Posterior vena cava (tissue), 2 donors: ENCODE measurements around the gene SP5. TPM values are rescaled to one million over a fixed set of nuclear protein-coding genes. Genes with fewer than 3 reads are reported as not detected.
"Not testable (repeated sequence)": the region's sequence is repeated elsewhere in the genome, so short reads cannot be mapped to it uniquely, and the experiment has no call there.

Source experiments
- DNase-seq: peaks from one replicate; pipeline ENCODE4 v3.0.0-alpha.2; 2020; ENCODE audit warnings: low spot score
- intact Hi-C, 2 donors: fragments of 100-400 bp; cut with DNase I; formaldehyde crosslinking; loops; one replicate each; pipeline versions ENCODE4 v1.14.1 to v1.14.2; 2022 to 2023
- total RNA-seq, 2 donors: library from RNA; stranded (reverse); fragmentation: NEBNext Ultra II Directional; extraction: Animal tissue kit (Norgen Biotek cat#: 25700); gene quantifications; one replicate each; pipeline ENCODE4 v1.2.1, GENCODE V29; 2021
- donor health status: DM: yes; HTN: yes; CAD: no.
- donor health status: DM: yes; HTN: yes; CAD: no.

Gene SP5
- total RNA-seq, 2 donors from 2014 or later = 0.28 TPM; not detected in 1

DNA sequence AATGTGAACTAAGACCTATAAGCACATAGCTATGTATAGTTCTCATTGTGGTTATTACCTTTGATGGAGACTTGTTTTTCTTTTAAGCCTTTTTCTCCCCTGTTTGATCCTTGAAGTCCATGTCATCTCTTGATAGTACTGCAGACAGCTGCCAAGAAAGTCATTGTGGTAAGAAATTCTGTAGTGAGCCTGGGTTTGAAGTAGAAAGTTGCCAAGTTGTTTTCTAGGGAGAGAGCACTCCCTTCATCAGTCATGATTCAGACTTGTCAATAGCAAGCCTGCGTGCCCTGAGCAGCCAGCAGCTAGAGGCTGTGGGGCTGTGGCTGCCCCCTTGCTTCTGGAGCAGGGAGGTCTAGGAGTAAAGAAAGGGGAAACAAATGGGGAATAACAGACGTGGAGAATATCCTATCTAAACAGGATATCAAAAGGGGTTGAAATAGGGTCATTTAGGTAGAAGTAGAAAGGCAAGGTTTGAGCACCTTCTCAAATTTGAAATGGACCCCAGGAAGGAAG lies 8.4 kb downstream of the SP5 start:
- intact Hi-C loops = no loop called here
- DNase-seq = no peak

DNA sequence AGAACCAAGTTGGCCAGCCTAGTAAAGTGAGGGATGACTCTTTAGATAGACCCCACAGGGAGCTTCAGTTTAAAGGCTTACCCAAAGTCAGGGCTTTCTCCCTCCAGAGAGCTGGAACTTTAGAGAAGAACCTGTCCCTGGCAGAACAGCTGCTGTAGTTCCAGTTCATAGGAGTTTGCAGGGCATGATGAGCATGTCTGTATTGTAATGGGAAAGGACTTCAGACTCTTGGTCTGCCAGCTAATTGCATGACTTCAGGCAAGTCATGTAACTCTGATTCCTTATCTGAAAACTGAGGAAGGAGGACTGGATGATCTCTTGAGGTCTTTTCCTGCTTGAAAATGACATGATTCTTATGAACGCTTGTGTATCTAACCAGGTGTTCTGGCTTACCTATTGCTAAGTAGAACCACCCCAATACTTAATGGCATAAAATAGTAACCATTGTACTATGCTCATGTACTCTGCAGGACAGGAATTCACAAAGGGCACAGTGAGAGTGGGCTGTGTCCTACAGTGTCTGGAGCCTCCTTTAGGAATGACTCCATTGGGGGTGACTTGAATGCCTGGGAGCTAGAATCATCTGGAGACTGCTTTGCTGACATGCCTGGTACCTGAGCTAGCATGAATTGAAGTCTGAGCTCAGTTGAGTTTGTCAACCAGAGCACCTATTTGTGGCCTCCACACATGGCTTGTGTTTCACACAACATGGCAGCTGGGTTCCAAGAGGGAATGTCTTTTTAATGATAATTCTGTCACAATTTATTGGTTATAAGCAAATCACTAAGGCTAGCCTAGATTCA lies 18.9 kb downstream of the SP5 start:
- no peak for DNase-seq
- intact Hi-C loops = no loop called here

DNA sequence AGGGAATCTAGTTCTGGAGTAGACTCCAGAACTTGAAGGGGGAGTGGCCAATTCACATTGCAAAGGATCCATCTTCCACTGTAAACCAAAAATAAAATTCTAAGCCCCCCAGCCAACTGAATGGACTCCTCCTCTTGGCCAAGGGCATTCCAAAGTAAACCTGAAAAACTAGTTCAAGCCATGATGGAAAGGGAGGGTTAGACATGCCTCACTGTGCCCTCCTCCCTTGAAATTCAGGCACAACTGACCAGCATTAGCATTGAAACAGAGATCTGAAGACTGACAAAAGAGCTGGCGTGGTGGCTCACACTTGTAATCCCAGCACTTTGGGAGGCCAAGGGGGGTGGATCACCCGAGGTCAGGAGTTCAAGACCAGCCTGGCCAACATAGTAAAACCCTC lies 19.5 kb downstream of the SP5 start:
- intact Hi-C loops, DNase-seq: not testable (repeated sequence)

DNA sequence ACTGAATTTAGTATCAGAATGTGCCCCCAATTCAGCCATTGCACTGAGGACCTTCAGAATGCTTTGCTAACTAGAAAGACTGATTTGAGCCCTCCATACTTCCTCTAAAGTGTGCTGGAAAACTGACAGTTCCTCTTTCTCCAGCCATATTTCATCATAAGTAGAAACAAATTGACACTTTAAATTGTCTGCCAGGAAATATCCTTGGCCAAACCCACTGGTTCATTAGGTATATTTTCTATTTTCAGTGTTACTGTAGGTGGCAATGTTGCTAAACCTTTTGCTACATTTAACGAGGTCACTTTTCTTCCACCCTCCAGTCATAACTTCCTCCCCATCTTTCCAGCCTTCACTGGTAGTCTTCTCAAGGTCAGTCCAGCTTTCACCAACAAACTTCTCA lies 21.5 kb downstream of the SP5 start:
- no peak for DNase-seq
- intact Hi-C loops = no loop called here

DNA sequence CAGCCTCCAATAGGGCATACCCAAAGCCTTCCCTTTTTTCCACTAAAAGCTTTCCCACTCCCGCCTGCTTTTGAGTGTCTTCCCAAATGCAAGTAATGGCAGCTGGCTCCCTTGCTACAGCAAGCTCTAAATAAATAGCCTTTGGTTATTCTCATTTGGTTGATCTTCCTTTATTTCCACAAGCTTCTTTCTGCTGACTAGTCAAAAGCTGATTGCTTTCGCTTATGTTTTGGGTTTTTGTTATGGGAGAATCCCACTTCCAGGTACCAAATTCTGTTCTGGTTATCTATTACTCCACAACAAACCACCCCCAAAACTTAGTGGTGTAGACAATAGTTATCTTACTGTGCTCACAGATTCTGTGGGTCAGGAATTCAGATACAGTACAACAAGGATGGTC lies 22.3 kb downstream of the SP5 start:
- DNase-seq = no peak
- intact Hi-C loops = no loop called here

DNA sequence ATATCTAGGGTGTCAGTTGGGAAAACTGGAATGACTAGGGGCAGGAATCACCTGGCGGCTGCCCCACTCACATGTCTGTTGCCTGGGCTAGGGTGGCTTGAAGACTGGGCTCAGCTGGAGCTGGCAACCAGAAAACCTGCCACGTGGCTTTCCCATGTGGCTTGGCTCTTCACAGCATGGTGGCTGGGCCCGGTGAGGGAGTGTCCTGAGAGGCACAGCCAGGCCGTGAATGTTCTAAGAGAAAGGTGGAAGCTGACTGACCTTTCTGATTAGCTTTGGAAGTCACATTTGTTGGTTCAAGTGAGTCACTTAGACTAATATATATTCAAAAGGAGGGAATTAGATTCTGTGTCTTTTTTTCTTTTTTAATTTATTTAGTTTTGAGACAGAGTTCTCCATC lies 22.7 kb downstream of the SP5 start:
- DNase-seq = no peak
- intact Hi-C loops = no loop called here

DNA sequence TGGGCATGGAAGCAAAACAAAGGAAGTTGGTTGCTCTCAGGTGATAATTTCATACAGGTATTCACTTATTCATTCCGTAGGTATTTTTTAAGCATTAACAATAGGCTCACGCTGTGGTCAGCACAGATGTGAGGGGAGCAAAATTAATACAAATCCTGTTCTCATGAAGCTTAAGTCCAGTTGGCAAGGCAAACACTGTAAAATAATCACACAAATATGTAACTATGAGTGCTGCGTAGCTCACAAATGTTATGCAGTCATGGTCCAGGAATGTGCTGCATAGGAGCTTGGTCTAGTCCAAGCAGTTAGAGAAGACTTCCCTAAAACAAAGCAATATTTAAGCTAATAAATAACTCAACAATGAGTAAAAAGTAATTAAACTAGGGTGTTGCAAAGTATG lies 23.9 kb downstream of the SP5 start:
- DNase-seq = no peak
- intact Hi-C loops = no loop called here

DNA sequence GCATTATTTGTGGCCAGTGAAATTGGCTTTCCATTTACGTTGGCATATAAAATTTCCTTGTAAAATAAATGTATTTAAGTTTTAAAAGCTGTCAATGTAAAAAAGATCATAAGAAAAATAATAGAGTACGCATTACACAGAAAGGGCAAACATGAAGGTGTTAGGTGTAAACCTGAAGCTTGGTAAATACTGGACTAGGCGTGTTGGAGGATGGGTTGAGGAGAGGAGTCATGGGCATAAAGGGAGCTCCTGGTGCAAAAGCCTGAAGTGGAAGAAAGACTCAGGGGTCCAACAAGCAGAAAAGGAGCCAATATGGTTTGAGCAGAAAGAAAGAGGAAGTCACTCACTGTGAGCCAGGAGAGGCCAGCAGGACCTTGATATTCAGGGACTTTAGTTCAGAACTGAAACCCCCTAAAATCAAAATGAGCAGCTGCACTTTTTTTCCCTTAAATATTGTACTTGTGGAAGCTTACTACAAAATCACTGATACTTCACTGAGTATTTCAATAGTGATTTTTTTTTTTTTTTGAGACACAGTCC lies 24.4 kb downstream of the SP5 start:
- DNase-seq = no peak
- intact Hi-C loops = no loop called here

DNA sequence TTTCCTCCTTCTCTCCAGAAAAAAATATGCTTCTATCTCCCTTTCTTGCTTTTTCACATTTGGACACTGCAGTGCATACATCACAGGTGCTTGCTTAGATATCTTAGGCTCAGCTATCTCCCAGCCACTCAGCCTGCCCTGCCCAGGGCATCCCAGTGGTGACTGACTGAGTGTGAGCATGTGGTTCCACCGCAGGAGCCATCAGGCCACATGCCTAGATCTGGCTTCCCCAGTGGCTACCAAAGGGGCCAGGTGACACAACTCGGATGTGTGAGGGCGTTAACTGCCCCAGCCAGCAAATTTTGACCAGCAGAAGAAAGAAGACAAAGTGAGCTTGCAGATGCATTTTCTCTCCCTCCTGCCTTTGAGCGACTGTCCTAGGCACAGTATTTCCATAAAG lies 25.5 kb downstream of the SP5 start:
- no peak for DNase-seq
- intact Hi-C loops = no loop called here

DNA sequence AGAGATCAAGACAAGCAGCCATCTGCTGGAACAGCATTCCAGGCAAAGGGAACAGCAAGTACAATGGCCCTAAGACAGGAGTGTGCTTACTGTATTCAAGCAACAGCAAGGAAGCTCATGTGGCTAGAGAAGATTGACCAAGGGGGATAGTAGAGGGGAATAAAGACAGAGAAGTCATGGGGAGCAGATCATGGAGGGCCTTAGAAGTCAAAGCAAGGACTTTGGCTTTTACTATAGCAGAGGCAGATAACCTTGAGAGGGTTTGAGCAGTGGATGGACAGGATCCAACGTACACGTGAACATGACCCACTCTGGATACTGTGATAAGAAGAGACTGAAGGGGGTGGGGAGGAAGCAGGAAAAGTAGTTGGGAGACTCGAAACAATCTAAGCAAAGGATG lies 26.9 kb downstream of the SP5 start:
- intact Hi-C loops = no loop called here
- no peak for DNase-seq

DNA sequence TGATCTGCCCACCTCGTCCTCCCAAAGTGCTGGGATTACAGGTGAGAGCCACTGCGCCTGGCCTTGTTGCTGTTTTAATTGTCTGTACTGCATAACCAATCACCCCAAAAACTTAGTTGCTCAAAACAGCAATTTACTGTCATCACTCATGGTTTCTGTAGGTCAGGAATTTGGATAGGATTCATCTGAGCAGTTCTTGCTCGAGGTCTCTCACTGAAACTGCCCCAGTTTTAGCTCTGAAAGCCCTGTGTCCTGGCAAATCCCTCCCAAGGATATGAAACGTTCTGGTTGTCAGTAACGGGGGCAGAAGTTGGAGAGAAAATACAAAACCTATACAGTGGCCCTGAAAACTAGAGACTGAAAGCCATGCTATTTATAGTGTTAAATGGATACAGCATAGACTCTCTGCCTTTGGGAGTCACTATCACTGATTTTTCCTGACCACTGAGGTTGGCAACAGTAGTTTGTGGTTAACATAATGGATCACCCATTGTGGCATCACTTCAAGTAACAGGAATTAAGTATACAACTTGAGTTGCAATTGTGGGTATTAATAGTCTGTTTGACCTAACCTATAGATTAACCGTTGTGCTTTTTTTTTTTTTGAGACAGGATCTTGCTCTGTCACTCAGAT lies 27.9 kb downstream of the SP5 start:
- DNase-seq = no peak
- intact Hi-C loops = no loop called here

DNA sequence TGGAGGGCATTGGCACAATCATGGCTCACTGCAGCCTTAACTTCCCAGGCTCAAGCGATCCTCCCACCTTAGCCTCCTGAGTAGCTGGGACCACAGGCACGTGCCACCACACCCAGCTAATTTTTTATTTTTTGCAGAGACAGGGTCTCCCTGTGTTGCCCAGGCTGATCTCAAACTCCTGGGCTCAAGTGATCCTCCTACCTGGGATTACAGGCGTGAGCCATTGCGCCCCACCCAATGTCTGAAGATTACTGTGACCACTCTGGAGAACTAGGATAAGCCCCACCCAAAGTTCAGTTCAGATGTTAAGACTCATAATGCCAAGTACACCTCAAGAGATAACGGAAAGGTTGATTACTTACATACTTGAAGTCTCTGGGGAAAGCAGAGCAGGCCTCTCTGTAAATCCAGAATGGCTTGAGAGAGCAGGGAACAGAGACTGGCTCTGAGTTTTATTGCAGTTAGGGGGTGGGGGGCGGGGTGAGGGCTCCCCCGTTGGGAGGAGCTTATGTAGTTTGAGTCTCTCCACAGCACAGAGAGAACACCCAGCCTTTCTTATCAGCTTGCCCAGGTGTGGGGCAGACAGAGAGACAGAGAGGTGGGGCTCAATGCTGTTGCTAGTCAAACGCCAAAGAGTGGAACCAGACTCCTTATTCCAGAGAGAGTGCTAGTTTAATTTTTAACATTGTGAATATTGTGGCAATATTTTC lies 28.5 kb downstream of the SP5 start:
- intact Hi-C loops = no loop called here

DNA sequence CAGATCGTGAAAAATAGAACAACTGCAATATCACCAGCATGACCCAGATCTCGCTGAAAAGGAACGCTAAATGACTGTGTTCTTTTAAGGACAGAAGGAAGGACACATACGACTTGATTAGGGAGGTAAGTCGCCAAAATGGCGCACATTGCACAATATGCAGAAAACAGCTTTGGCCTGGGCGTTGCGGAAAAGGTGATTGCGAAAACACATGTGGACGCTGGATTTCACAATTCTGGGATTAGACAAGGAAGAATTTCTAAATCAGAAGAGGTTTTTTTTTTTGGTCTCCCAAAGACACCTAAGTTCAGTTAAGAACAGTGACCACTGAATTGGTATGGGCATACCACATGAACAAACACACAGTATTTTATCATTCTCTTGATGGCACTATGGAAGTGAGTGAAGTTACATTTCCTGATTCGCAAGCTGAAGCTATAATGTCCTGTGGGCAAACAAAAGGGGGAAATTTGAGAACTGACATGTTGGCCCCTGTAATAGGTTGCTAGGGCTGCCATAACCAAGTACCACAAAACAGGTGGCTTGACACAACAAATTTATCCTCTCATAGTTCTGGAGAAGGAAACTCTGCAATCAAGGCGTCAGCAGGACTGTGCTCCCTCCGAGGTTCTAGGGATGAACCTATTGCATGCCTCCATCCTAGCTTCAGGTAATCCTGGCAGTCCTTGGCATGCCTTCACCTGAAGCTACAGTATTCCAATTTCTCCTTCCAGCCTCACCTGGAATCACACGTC lies 29.3 kb downstream of the SP5 start:
- intact Hi-C loops = no loop called here
- no peak for DNase-seq

More for the DNA sequence above, 28.5 kb downstream of the SP5 start:
- DNase-seq = no peak

DNA sequence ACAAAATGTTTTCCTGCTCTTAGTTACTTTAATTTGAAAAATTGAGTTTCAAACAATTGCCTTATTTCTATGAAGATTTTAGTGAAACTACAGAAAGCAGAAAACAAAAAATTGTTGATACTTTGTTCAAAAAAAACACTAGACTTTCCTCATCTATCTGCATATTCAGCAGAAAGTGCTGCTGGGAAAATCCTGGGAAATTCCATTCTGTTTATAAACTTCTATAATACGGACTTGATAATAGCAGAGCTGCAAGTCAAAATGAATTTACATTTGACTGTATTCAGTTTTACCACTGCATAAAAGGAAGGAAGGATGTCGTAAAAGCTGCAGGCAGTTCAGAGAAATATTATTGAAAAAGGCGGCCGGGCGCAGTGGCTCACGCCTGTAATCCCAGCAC lies 30.2 kb downstream of the SP5 start:
- intact Hi-C loops = no loop called here
- no peak for DNase-seq

DNA sequence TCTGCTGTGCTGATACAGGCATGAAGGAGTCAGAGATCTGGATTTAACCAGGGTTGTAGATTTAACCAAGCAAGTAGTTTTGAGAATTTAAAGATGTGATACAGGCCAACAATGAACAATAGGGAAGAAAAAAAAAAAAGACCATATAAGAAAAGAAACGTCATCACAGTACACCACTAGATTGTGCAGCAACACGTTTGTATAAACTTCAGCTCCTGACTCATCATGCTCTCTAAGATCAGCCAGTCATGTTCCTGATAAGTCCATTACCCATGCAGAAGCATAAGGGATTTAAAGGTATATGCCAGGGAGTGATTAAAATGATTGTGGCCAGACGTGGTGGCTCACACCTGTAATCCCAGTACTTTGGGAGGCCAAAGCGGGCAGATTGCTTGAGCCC lies 32.8 kb downstream of the SP5 start:
- intact Hi-C loops = no loop called here
- DNase-seq = no peak

DNA sequence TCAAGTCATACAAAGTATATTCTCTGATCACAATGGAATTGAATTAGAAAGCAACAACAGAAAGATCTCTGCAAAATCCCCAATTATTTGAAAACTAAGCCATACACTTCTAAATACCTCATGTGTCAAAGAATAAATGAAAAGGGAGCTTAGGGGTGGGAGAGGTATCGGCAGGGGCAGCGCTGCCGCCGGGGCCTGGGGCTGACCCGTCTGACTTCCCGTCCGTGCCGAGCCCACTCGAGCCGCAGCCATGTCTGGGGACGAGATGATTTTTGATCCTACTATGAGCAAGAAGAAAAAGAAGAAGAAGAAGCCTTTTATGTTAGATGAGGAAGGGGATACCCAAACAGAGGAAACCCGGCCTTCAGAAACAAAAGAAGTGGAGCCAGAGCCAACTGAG lies 36.4 kb downstream of the SP5 start:
- DNase-seq, intact Hi-C loops: not testable (repeated sequence)

DNA sequence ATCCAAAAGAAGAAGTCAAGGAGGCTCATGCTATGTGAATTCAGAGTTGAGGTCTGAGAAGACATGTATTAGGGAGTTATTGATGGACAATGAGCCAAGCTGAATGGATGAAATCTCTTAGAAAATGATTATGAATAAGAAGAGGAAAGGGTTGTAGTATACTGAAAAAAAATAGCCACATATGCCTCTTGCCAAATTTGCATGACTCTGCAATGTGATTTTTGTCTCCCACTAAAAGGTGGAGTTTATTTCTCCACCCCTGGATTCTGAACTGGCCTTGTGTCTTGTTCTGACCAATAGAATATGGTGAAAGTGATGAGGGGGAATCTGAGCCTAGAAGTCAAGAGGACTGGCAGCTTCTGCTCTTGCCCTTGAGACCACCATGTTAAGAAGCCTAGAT lies 46.4 kb downstream of the SP5 start:
- intact Hi-C loops = no loop called here

DNA sequence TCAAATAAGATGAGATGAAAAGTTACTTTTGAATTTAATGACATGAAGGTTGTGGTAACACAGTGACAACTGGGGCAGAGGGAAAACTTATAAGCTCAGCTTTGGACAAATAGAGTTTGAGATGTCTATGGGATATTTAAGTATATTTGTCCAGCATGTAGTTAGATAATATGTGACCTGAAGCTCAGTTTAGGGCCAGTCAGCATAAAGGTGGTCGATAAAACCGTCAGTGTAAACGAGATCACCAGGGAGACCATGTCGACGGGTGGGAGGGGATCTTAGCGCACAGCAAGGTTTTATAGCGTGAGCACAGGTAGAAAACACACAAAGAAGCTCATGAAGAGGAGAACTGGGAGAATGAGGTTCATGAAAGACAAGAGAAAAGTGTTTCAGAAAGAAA lies 47.6 kb downstream of the SP5 start:
- intact Hi-C loops = no loop called here
- no peak for DNase-seq

More for the DNA sequence above, 46.4 kb downstream of the SP5 start:
- no peak for DNase-seq

DNA sequence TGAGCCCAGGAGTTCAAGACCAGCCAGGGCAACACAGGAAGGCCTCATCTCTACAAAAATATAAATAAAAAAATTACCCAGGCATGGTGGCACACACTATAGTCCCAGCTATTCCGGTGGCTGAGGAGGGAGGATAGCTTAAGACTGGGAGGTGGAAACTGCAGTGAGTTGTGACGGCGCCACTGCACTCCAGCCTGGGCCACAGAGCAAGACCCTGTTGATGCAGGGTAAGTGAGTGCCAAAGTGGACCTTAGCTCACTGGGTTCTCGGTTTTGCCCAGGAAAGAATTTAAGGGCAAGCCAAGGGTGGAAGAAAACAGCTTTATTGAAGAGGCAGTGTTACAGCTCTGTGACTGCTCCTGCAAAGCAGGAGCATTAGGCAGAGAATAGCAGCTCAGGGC lies 48.1 kb downstream of the SP5 start:
- no peak for DNase-seq
- intact Hi-C loops = no loop called here
